Cerebellar cortex (tissue), 1 donor: ENCODE results near the gene RAB11B.
"Not testable (repeated sequence)": the region's sequence is repeated elsewhere in the genome, so short reads cannot be mapped to it uniquely, and the experiment has no call there.

Experiments used
- DNase-seq: peaks from one replicate; pipeline ENCODE4 v3.0.0-alpha.2; 2015; ENCODE audit warnings: low spot score

The RAB11B gene

GRCh38 chr19:8370176-8371010, 19.8 kb upstream of the RAB11B start:
- no peak for DNase-seq

- no peak for DNase-seq
Observed at GRCh38 chr19:8371011-8371804, 19.0 kb upstream of the RAB11B start.

GRCh38 chr19:8373867-8374813, 16.0 kb upstream of the RAB11B start:
- no peak for DNase-seq

- DNase-seq: not testable (repeated sequence)
Observed at GRCh38 chr19:8375766-8376165, 14.4 kb upstream of the RAB11B start.

- DNase-seq: not testable (repeated sequence)
Observed at GRCh38 chr19:8376373-8376974, 13.7 kb upstream of the RAB11B start.

GRCh38 chr19:8377598-8377997, 12.6 kb upstream of the RAB11B start:
- DNase-seq: no peak

GRCh38 chr19:8379156-8379891, 10.8 kb upstream of the RAB11B start:
- DNase-seq: not testable (repeated sequence)

GRCh38 chr19:8384569-8384968, 5.6 kb upstream of the RAB11B start:
- DNase-seq: not testable (repeated sequence)

GRCh38 chr19:8385103-8385502, 5.1 kb upstream of the RAB11B start:
- DNase-seq: not testable (repeated sequence)

- not testable (repeated sequence) for DNase-seq
Observed at GRCh38 chr19:8385566-8385965, 4.6 kb upstream of the RAB11B start.

GRCh38 chr19:8386419-8386818, 3.7 kb upstream of the RAB11B start:
- not testable (repeated sequence) for DNase-seq

- no peak for DNase-seq
Observed at GRCh38 chr19:8386990-8387389, 3.2 kb upstream of the RAB11B start.

- no peak for DNase-seq
Observed at GRCh38 chr19:8387688-8388611, 2.2 kb upstream of the RAB11B start.

- DNase-seq: no peak
Observed at GRCh38 chr19:8388612-8388958, 1.6 kb upstream of the RAB11B start.

- peak; percentile 88 for DNase-seq
Observed at GRCh38 chr19:8390617-8390981, 439 bp downstream of the RAB11B start.

- no peak for DNase-seq
Observed at GRCh38 chr19:8391198-8392016, 1.2 kb downstream of the RAB11B start.

- DNase-seq: no peak
Observed at GRCh38 chr19:8392017-8392591, 1.9 kb downstream of the RAB11B start.

- no peak for DNase-seq
Observed at GRCh38 chr19:8393192-8393870, 3.2 kb downstream of the RAB11B start.
